ENCODE data around the gene DBR1. TPM values are rescaled to one million over a fixed set of nuclear protein-coding genes. Genes with fewer than 3 reads are reported as not detected.

The DBR1 gene
- total and polyA plus RNA-seq, 2 experiments from 2014 or later = 9.7 to 17.2 TPM

Other genes starting within 250 kb of the DBR1 start
- not detected in 2 replicates for gene CLDN18, start 164.8 kb downstream of the DBR1 start, total RNA-seq (2014; rRNA removed; shearing (Covaris generic))
- gene CLDN18, start 164.8 kb downstream of the DBR1 start, polyA plus RNA-seq (2016; fragmentation: Nextera tagmentation; extraction: Ambion mirVana) = 0.19 TPM in 1 of 2 replicates, not detected in the other
- gene DZIP1L, start 59.3 kb downstream of the DBR1 start, total RNA-seq (2014; rRNA removed; shearing (Covaris generic)) = 11.4 and 19.5 TPM in 2 replicates
- 10.0 and 10.6 TPM in 2 replicates for gene DZIP1L, start 59.3 kb downstream of the DBR1 start, polyA plus RNA-seq (2016; fragmentation: Nextera tagmentation; extraction: Ambion mirVana)
- not detected in 2 replicates for gene A4GNT, start 42.5 kb downstream of the DBR1 start, total RNA-seq (2014; rRNA removed; shearing (Covaris generic))
- gene A4GNT, start 42.5 kb downstream of the DBR1 start, polyA plus RNA-seq (2016; fragmentation: Nextera tagmentation; extraction: Ambion mirVana) = not detected in 2 replicates
- 55.5 and 61.4 TPM in 2 replicates for gene ARMC8, start 12.4 kb upstream of the DBR1 start, total RNA-seq (2014; rRNA removed; shearing (Covaris generic))
- 30.0 and 36.8 TPM in 2 replicates for gene ARMC8, start 12.4 kb upstream of the DBR1 start, polyA plus RNA-seq (2016; fragmentation: Nextera tagmentation; extraction: Ambion mirVana)
- gene NME9, start 154.9 kb upstream of the DBR1 start, total RNA-seq (2014; rRNA removed; shearing (Covaris generic)) = 0.14 TPM in 1 of 2 replicates, not detected in the other
- 1.4 and 2.0 TPM in 2 replicates for gene NME9, start 154.9 kb upstream of the DBR1 start, polyA plus RNA-seq (2016; fragmentation: Nextera tagmentation; extraction: Ambion mirVana)
- 7.5 and 9.1 TPM in 2 replicates for gene MRAS, start 173.7 kb upstream of the DBR1 start, total RNA-seq (2014; rRNA removed; shearing (Covaris generic))
- 10.0 and 10.2 TPM in 2 replicates for gene MRAS, start 173.7 kb upstream of the DBR1 start, polyA plus RNA-seq (2016; fragmentation: Nextera tagmentation; extraction: Ambion mirVana)